PC-3 (cell line): ENCODE results near the gene CASZ1. TPM values are rescaled to one million over a fixed set of nuclear protein-coding genes. Genes with fewer than 3 reads are reported as not detected.

Source experiments
- ATAC-seq: fragments of 200-7000 bp; cut with Tn5 transposase; 2 replicates; pipeline ENCODE4 v1.9.1; 2020; ENCODE audit warnings: mild to moderate bottlenecking, moderate library complexity
- BruUV-seq: library from RNA; stranded (reverse); fragments of 400-500 nt; replicated peaks from 2 replicates; lab custom pipeline; 2021; lab: Mats Ljungman, UMichigan
- CTCF ChIA-PET: fragments of 300-600 bp; sonication (Branson Sonifier 250); formaldehyde crosslinking; loops from one replicate; lab custom pipeline; 2022; ENCODE audit warnings: antibody characterized with exemption; lab: Charles Lee
- POLR2A ChIA-PET: fragments of 300-600 bp; sonication (Branson Sonifier 250); formaldehyde crosslinking; loops from one replicate; lab custom pipeline; 2022; ENCODE audit warnings: antibody characterized with exemption; ENCODE audit not compliant: unreplicated experiment; lab: Charles Lee
- DNase-seq: peaks from one replicate; pipeline ENCODE4 v3.0.0-alpha.2; 2015
- H2AFZ ChIP-seq: fragments of 300-600 bp; sonication (generic); 2 replicates; pipeline ENCODE4 v1.6.0; 2016; ENCODE audit warnings: antibody characterized with exemption, low read length
- H3F3A ChIP-seq: fragments of 300-600 bp; sonication (generic); one replicate; pipeline ENCODE4 v1.6.0; 2017; ENCODE audit warnings: antibody characterized with exemption, low read length, control low read depth, mild to moderate bottlenecking; ENCODE audit not compliant: unreplicated experiment
- H3K27ac ChIP-seq: fragments of 300-600 bp; sonication (generic); 2 replicates; pipeline ENCODE4 v1.5.1; 2016; ENCODE audit warnings: mild to moderate bottlenecking, low read length
- H3K27me3 ChIP-seq: fragments of 300-600 bp; sonication (generic); 2 replicates; pipeline ENCODE4 v1.6.1; 2016; ENCODE audit warnings: low read length, mixed read lengths
- H3K36me3 ChIP-seq: fragments of 300-600 bp; sonication (generic); 2 replicates; pipeline ENCODE4 v1.6.1; 2016; ENCODE audit warnings: low read depth, mixed run types, low read length, mixed read lengths
- H3K4me1 ChIP-seq: fragments of 300-600 bp; sonication (generic); 2 replicates; pipeline ENCODE4 v1.5.1; 2016; ENCODE audit warnings: low read length; ENCODE audit not compliant: insufficient read depth
- H3K4me2 ChIP-seq: fragments of 300-600 bp; sonication (generic); 2 replicates; pipeline ENCODE4 v1.6.0; 2016; ENCODE audit warnings: low read length
- H3K4me3 ChIP-seq: fragments of 300-600 bp; sonication (generic); 2 replicates; pipeline ENCODE4 v1.5.1; 2016; ENCODE audit warnings: mild to moderate bottlenecking, low read length, mixed read lengths
- H3K79me2 ChIP-seq: fragments of 300-600 bp; sonication (generic); 2 replicates; pipeline ENCODE4 v1.6.1; 2017; ENCODE audit warnings: low read length, mixed read lengths
- H3K9ac ChIP-seq: fragments of 300-600 bp; sonication (generic); 2 replicates; pipeline ENCODE4 v1.6.0; 2016; ENCODE audit warnings: mild to moderate bottlenecking, low read length
- H3K9me2 ChIP-seq: fragments of 300-600 bp; sonication (generic); replicated peaks from 2 replicates; pipeline ENCODE4 v1.6.1; 2016; ENCODE audit warnings: mixed run types, low read length, mixed read lengths
- H3K9me3 ChIP-seq: fragments of 300-600 bp; sonication (generic); 2 replicates; pipeline ENCODE4 v1.6.1; 2016; ENCODE audit warnings: low read length, mixed read lengths
- H4K20me1 ChIP-seq: fragments of 300-600 bp; sonication (generic); 2 replicates; pipeline ENCODE4 v1.6.1; 2016; ENCODE audit warnings: low read length, mixed read lengths
- CTCF ChIP-seq: fragments of 300-600 bp; sonication (generic); conservative IDR thresholded peaks from 2 replicates; pipeline ENCODE4 v1.5.1; 2017; ENCODE audit warnings: antibody characterized with exemption, low read depth, mild to moderate bottlenecking, low read length
- EZH2 ChIP-seq: fragments of 300-600 bp; sonication (generic); IDR thresholded peaks from one replicate; pipeline ENCODE4 v1.6.1; 2017; ENCODE audit warnings: antibody characterized with exemption, mild to moderate bottlenecking, low read length; ENCODE audit not compliant: unreplicated experiment
- EZH2phosphoT487 ChIP-seq: fragments of 300-600 bp; sonication (generic); IDR thresholded peaks from 2 replicates; pipeline ENCODE4 v1.6.1; 2018; ENCODE audit warnings: mild to moderate bottlenecking, antibody characterized with exemption, low read length, borderline replicate concordance
- intact Hi-C: fragments of 100-400 bp; cut with micrococcal nuclease; formaldehyde crosslinking; loops from 2 replicates; pipeline ENCODE4 v1.9.0; 2023
- total RNA-seq: library from RNA; depleted of rRNA; stranded (reverse); fragments of >200 nt; gene quantifications from 2 replicates; pipeline ENCODE4 v1.2.3, GENCODE V29; 2014

CASZ1 gene
- total RNA-seq, 1 experiment from 2014 or later, result 12.8 TPM

- Histone ChIP-seq H3K79me2 (no peaks in the 10 kb centered on the region), H3K27me3 (no peaks in the 10 kb centered on the region), H3K36me3 (no peaks in the 10 kb centered on the region), H3K9me3 (no peaks in the 10 kb centered on the region), H3K27ac (no peak overlapping the region), H3K4me2 (no peak overlapping the region), H3F3A (no peaks in the 10 kb centered on the region), H3K4me3 (no peak overlapping the region), H3K4me1 (peaks cover 37% of the 10 kb centered on the region), H2AFZ (no peak overlapping the region), H4K20me1 (no peaks in the 10 kb centered on the region), H3K9me2 (no peaks in the 10 kb centered on the region), H3K9ac (no peak overlapping the region)
- ChIA-PET POLR2A (no interaction called here), CTCF (interaction anchor here (0.6 kb wide), 1 partner anchor 14 kb away, joined by 6 read pairs; no protein-coding TSS in a partner anchor)
- BruUV-seq, result no TSS peak
- intact Hi-C loops, result no loop called here
- no peak for ATAC-seq
- TF ChIP-seq EZH2 (no peak), CTCF (no peak), EZH2phosphoT487 (no peak)
- DNase-seq, result no peak
Observed at GRCh38 chr1:10728595-10729410, 67.6 kb downstream of the CASZ1 start.

GRCh38 chr1:10727751-10728232, 68.7 kb downstream of the CASZ1 start:
- H3K36me3 ChIP-seq, result no peaks in the 10 kb centered on the region
- H3K9ac ChIP-seq, result no peak overlapping the region
- no peaks in the 10 kb centered on the region for H3K79me2 ChIP-seq
- H3K9me3 ChIP-seq, result no peaks in the 10 kb centered on the region
- ChIA-PET CTCF (no interaction called here), POLR2A (interaction anchor here (0.7 kb wide), 1 partner anchor 783 kb away, joined by 7 read pairs; no protein-coding TSS in a partner anchor)
- no peak overlapping the region for H3K27ac ChIP-seq
- no peak overlapping the region for H3K4me3 ChIP-seq
- H2AFZ ChIP-seq, result no peak overlapping the region
- H3K4me1 ChIP-seq, result peaks cover 43% of the 10 kb centered on the region
- DNase-seq, result no peak
- no peaks in the 10 kb centered on the region for H3F3A ChIP-seq
- intact Hi-C loops, result no loop called here
- no TSS peak for BruUV-seq
- H4K20me1 ChIP-seq, result no peaks in the 10 kb centered on the region
- TF ChIP-seq EZH2phosphoT487, result no peak
- no peak for TF ChIP-seq EZH2
- TF ChIP-seq CTCF, result no peak
- ATAC-seq, result no peak
- no peaks in the 10 kb centered on the region for H3K27me3 ChIP-seq
- no peak overlapping the region for H3K4me2 ChIP-seq
- no peaks in the 10 kb centered on the region for H3K9me2 ChIP-seq

GRCh38 chr1:10726355-10726754, 70.1 kb downstream of the CASZ1 start:
- Histone ChIP-seq H3F3A (no peaks in the 10 kb centered on the region), H3K36me3 (no peaks in the 10 kb centered on the region), H3K27ac (peak overlapping the region; percentile 67), H3K4me3 (no peak overlapping the region), H3K9me3 (no peaks in the 10 kb centered on the region), H3K79me2 (no peaks in the 10 kb centered on the region), H3K27me3 (no peaks in the 10 kb centered on the region), H3K9me2 (no peaks in the 10 kb centered on the region), H3K4me1 (peaks cover 43% of the 10 kb centered on the region), H2AFZ (peak overlapping the region; percentile 25; the same call in 1 of the 2 replicates), H3K9ac (0 out of 2 replicates have a peak overlapping the region, but pooled peaks have one; percentile 4), H3K4me2 (peak overlapping the region; percentile 49), H4K20me1 (no peaks in the 10 kb centered on the region)
- ATAC-seq, result peak; percentile 61
- BruUV-seq, result no TSS peak
- DNase-seq, result peak; percentile 73
- TF ChIP-seq CTCF (no peak), EZH2 (no peak), EZH2phosphoT487 (no peak)
- intact Hi-C loops, result no loop called here
- ChIA-PET POLR2A (no interaction called here), CTCF (no interaction called here)
